Measurements from ENCODE around the gene SLC17A9. TPM values are rescaled to one million over a fixed set of nuclear protein-coding genes. Genes with fewer than 3 reads are reported as not detected.

The SLC17A9 gene
- total and polyA plus RNA-seq, 2 of the 8 experiments (the other 6 are each of a cell fraction or from before 2014, with no cell fraction given): 23.5 to 35.2 TPM

DNA sequence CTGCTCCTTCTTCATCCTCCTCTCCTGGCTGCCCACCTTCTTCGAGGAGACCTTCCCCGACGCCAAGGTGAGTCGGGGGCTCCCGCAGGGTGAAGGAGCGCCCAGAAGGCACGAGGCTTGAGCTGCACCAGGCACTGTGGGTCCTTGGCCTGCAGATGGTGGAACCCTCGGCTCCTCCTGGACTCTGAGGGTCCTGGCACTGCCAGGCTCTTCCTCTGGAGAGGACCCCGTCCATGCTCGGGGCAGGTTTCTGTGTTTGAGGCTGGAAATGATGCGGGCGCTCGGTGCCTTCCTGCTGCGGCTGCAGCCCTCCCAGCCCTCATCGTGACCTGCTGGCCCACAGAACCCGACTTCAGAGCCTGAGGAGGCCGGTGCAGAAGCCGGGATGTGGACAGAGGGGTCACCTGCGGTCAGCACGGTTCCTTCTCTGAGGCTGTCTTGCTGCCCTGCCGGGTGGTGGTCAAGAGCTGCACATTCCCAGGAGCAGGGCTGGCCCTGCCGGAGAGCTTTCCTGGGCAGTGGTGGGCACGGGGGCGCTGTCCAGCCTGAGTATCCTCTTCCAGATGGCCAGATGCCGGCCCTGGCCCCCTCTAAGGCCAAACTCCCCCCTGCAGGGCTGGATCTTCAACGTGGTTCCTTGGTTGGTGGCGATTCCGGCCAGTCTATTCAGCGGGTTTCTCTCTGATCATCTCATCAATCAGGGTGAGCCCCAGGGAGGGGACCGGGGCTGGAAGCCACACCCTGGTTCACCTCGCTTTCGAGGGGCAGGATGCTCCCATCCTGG, 11.3 kb downstream of the SLC17A9 start:
- Histone ChIP-seq H4K20me1 (replicated peaks in 1 of 2; ENCODE audit: control insufficient read depth in 1 of 2, insufficient read depth in 2 of 2, low read length in 2 of 2) (peaks cover 0 to 8% of the 10 kb centered on the region in 2 experiments), H4K91ac (replicated peaks; ENCODE audit: insufficient read length, low read length) (no peak overlapping the region), H3K4me3 (ENCODE audit: extremely low read depth in 1 of 4, insufficient read depth in 2 of 4, low read depth in 3 of 4, low read length in 4 of 4) (no peak overlapping the region)
- TF ChIP-seq KDM1A (IDR thresholded peaks at IDR 0.05; ENCODE audit: borderline replicate concordance, low read length) (no peak), SP2 (IDR thresholded peaks at IDR 0.05; ENCODE audit: low read length) (no peak), CEBPB (IDR thresholded peaks at IDR 0.05; ENCODE audit: low read depth, low read length) (no peak), TCF12 (IDR thresholded peaks at IDR 0.05; ENCODE audit: low read depth, low read length) (no peak), ASH2L (IDR thresholded peaks at IDR 0.05; ENCODE audit: low read length) (no peak), SP1 (IDR thresholded peaks at IDR 0.05; ENCODE audit: low read depth, low read length) (no peak)

More for the DNA sequence above, 11.3 kb downstream of the SLC17A9 start:
- Histone ChIP-seq H3K79me1 (ENCODE audit: low read depth, low read length) (no peaks in the 10 kb centered on the region), H3K9me3 (ENCODE audit: insufficient read depth in 2 of 2, low read depth in 1 of 2, low read length in 1 of 2) (no peaks in the 10 kb centered on the region), H2AK5ac (ENCODE audit: low read depth, low read length) (no peak overlapping the region), H2BK20ac (ENCODE audit: low read length) (no peak overlapping the region), H3K18ac (ENCODE audit: extremely low read depth, low read length) (no peak overlapping the region), H3K27ac (ENCODE audit: low read depth, low read length) (no peak overlapping the region), H3K23ac (ENCODE audit: insufficient read length) (no peak overlapping the region), H4K5ac (ENCODE audit: insufficient read length, low read depth, low read length) (no peak overlapping the region), H3K79me2 (ENCODE audit: control insufficient read depth in 1 of 2, insufficient read depth in 2 of 2, low read length in 2 of 2) (no peaks in the 10 kb centered on the region), H3K27me3 (replicated peaks in 1 of 4; ENCODE audit: control insufficient read depth in 3 of 4, extremely low read depth in 1 of 4, insufficient read depth in 3 of 4, low read length in 3 of 4) (no peaks in the 10 kb centered on the region), H2BK15ac (ENCODE audit: low read length) (no peak overlapping the region), H3K4me1 (replicated peaks in 1 of 4; ENCODE audit: control insufficient read depth in 3 of 4, insufficient read depth in 4 of 4, low read length in 3 of 4) (peaks cover 0 to 3% (median 0%) of the 10 kb centered on the region in 4 experiments; a peak in 2 of 7 replicates), H3K4me2 (ENCODE audit: insufficient read depth in 1 of 2, low read depth in 2 of 2, low read length in 2 of 2) (no peak overlapping the region), H2BK120ac (replicated peaks; ENCODE audit: low read depth, low read length) (no peak overlapping the region), H3K36me3 (ENCODE audit: control insufficient read depth in 2 of 4, insufficient read depth in 4 of 4, low read length in 3 of 4) (peaks cover 0 to 7% (median 0%) of the 10 kb centered on the region in 4 experiments; a peak in 3 of 8 replicates), H3K23me2 (ENCODE audit: low read depth, low read length) (no peaks in the 10 kb centered on the region), H2BK12ac (ENCODE audit: low read depth, low read length) (no peak overlapping the region), H3K9ac (replicated peaks in 1 of 4; ENCODE audit: extremely low read depth in 1 of 4, low read depth in 3 of 4, low read length in 3 of 4) (no peak overlapping the region), H3K14ac (ENCODE audit: insufficient read length) (no peak overlapping the region), H2AFZ (ENCODE audit: low read length) (no peak overlapping the region), H2BK5ac (ENCODE audit: low read depth, low read length) (no peak overlapping the region), H4K8ac (ENCODE audit: extremely low read depth, insufficient read depth, low read length) (no peak overlapping the region), H3K56ac (replicated peaks; ENCODE audit: insufficient read length, low read depth, low read length) (no peak overlapping the region), H3K4ac (replicated peaks; ENCODE audit: insufficient read length, low read depth, low read length) (no peak overlapping the region)
- no peak for FAIRE-seq
- ChIA-PET CTCF (ENCODE audit: partially characterized antibody) (interaction anchor here (1.0 to 8.1 kb wide), 7 partner anchors 9 to 57 kb away, joined by 3 to 53 read pairs (median 4); partner anchors contain the start of gene BHLHE23), POLR2A (ENCODE audit: partially characterized antibody) (interaction anchor here (1.4 to 1.8 kb wide), 3 partner anchors 21 to 51 kb away, joined by 3 to 5 read pairs (median 4); partner anchors contain the start of gene GID8)
- no peak for DNase-seq (ENCODE audit: low read depth in 1 of 2, low spot score in 2 of 2)
- 92% methylated on average over 30 of the region's 32 CpGs; no CpG with 5 or more reads in 1 of the 2 experiments for WGBS, 2 experiments (ENCODE audit: extremely low coverage in 1 of 2, insufficient coverage in 1 of 2, insufficient read length in 1 of 2, insufficient replicate concordance in 2 of 2, low coverage in 1 of 2, low lambda C conversion rate in 2 of 2, missing lambda C conversion rate in 1 of 2)

Measured in H1 (cell line).